ENCODE results near the gene KIN. TPM values are rescaled to one million over a fixed set of nuclear protein-coding genes. Genes with fewer than 3 reads are reported as not detected.

The KIN gene
- total RNA-seq, 1 experiment from 2014 or later: 23.4 TPM

DNA sequence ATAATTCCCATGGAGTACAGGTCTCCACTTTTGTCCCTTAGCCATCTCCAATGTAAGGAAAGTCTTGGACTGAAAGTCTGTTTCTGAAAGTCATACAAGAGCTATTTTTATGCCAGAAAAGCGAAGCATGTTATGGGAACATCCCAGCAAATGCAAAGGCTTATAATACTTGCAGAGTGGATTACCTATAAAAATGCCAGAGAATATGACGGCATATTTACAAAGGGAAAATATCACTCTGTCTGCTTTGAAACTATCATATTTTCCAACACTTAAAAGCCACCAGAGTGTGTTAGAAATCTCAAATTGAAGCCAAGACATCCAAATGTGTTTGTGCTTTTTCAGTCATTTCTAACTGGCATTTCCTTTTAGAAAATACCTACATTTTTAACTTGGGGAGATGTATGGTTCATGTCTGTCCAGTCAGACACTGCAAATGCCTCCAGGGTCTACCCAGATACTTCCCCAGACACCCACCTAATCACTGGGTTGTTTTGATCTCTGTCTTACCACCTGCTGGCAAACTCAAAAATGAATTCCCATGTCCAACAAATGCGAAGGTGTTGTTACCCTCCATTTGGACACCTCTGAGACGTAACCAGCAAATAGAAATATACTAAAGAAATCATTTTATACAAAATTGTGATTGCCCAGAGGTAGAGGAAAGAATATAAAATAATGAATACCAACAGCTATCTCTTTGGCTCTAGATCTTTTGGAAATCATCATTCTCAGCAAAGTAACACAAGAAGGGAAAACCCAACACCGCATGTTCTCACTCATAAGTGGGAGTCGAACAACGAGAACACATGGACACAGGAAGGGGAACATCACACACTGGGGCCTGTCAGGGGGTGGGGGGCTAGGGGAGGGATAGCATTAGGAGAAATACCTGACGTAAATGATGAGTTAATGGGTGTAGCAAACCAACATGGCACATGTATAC lies 83.4 kb downstream of the KIN start:
- Histone ChIP-seq H3K18ac (ENCODE audit: insufficient read length, low read depth, low read length) (no peak overlapping the region), H3K79me1 (ENCODE audit: insufficient read depth, low read depth, low read length, poor library complexity, severe bottlenecking) (no peaks in the 10 kb centered on the region), H2BK15ac (ENCODE audit: low read depth, low read length) (no peak overlapping the region), H2AFZ (ENCODE audit: low read length) (no peak overlapping the region), H3K27ac (ENCODE audit: insufficient read length, low read depth, low read length) (no peak overlapping the region), H3K27me3 (ENCODE audit: insufficient read depth, low read length) (no peaks in the 10 kb centered on the region), H3K9me3 (ENCODE audit: control insufficient read depth, low read depth, low read length) (no peaks in the 10 kb centered on the region), H2AK5ac (ENCODE audit: insufficient read length, low read length) (no peak overlapping the region), H2BK20ac (ENCODE audit: low read depth, low read length, poor library complexity, severe bottlenecking) (no peak overlapping the region), H3K9ac (ENCODE audit: extremely low read depth, insufficient read length, low read length) (no peak overlapping the region), H4K5ac (ENCODE audit: insufficient read length, low read depth, low read length) (no peak overlapping the region), H3K56ac (ENCODE audit: insufficient read length, low read depth, low read length) (no peak overlapping the region), H3T11ph (ENCODE audit: low read length) (no peak overlapping the region), H2BK5ac (ENCODE audit: insufficient read length, low read length) (no peak overlapping the region), H3K14ac (ENCODE audit: insufficient read depth, low read length) (no peak overlapping the region), H4K8ac (replicated peaks; ENCODE audit: insufficient read length, low read depth, low read length) (no peak overlapping the region), H3K4ac (ENCODE audit: low read depth, low read length) (no peak overlapping the region), H3K23ac (ENCODE audit: insufficient read length, low read depth, low read length) (no peak overlapping the region), H2BK12ac (ENCODE audit: insufficient read length, low read depth, low read length) (no peak overlapping the region), H3K4me2 (ENCODE audit: insufficient read depth, insufficient read length, low read length) (no peak overlapping the region), H3K4me1 (ENCODE audit: insufficient read depth, low read length) (peaks cover 3% of the 10 kb centered on the region; the same call in 1 of the 2 replicates), H2BK120ac (ENCODE audit: low read depth, low read length, poor library complexity, severe bottlenecking) (no peak overlapping the region), H3K79me2 (ENCODE audit: insufficient read depth, low read length) (no peaks in the 10 kb centered on the region), H4K91ac (ENCODE audit: insufficient read length, low read depth, low read length) (no peak overlapping the region), H3K23me2 (ENCODE audit: insufficient read length, low read depth, low read length, poor library complexity, severe bottlenecking) (no peaks in the 10 kb centered on the region), H4K20me1 (ENCODE audit: control insufficient read depth, insufficient read depth, insufficient read length) (no peaks in the 10 kb centered on the region)
- no peak for DNase-seq
- no CpG with 5 or more reads among the region's 8 CpGs for WGBS (ENCODE audit: extremely low coverage, insufficient read length, low lambda C conversion rate)
- Mint-ChIP-seq H3K4me1 (peaks cover 5 to 6% of the 10 kb centered on the region in 2 experiments; a peak in 3 of 4 replicates), H3K36me3 (ENCODE audit: insufficient read depth in 1 of 3, low read depth in 3 of 3) (no peaks in the 10 kb centered on the region), H3K27ac (no peak overlapping the region), H3K4me3 (no peak overlapping the region), H3K27me3 (ENCODE audit: low read depth) (peaks cover 2% of the 10 kb centered on the region; the same call in 1 of the 2 replicates), H3K9me3 (peaks cover 0 to 1% of the 10 kb centered on the region in 2 experiments; a peak in 2 of 5 replicates)
- TF ChIP-seq, protein P1, sequence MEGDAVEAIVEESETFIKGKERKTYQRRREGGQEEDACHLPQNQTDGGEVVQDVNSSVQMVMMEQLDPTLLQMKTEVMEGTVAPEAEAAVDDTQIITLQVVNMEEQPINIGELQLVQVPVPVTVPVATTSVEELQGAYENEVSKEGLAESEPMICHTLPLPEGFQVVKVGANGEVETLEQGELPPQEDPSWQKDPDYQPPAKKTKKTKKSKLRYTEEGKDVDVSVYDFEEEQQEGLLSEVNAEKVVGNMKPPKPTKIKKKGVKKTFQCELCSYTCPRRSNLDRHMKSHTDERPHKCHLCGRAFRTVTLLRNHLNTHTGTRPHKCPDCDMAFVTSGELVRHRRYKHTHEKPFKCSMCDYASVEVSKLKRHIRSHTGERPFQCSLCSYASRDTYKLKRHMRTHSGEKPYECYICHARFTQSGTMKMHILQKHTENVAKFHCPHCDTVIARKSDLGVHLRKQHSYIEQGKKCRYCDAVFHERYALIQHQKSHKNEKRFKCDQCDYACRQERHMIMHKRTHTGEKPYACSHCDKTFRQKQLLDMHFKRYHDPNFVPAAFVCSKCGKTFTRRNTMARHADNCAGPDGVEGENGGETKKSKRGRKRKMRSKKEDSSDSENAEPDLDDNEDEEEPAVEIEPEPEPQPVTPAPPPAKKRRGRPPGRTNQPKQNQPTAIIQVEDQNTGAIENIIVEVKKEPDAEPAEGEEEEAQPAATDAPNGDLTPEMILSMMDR (conservative IDR thresholded peaks at IDR 0.05): no peak
